ENCODE results near the gene ITGA11. TPM values are rescaled to one million over a fixed set of nuclear protein-coding genes. Genes with fewer than 3 reads are reported as not detected.

The ITGA11 gene
- total RNA-seq, 1 donor, result 567 TPM

DNA sequence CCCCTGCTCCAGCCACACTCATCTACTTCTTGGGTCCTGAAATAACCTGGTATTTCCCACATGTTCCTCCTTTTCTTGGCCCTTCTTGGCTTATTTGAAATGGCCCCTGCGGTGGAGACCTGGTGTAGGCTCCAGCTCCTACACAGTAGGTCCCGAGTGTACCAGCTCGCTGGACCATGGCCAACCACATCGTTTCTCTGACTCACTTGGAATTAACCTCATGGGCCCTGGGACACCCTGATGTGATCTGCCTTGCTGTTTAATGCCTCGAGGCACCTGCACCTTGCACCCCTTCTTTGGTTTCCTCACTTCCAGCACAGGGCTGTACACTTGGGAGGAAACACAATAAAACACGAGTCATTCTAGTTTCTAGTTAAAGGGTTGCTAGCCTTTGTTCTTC is 94.1 kb downstream of the ITGA11 start:
- H3K4me2 ChIP-seq (ENCODE audit: insufficient read depth, low read length), result no peak overlapping the region
- peaks cover 8% of the 10 kb centered on the region for H4K20me1 ChIP-seq (ENCODE audit: insufficient read depth, low read length)
- H3K4me3 ChIP-seq (ENCODE audit: insufficient read depth, low read length), result no peak overlapping the region
- peak overlapping the region; percentile 39 for H3K27ac ChIP-seq (ENCODE audit: low read depth, low read length)
- no peaks in the 10 kb centered on the region for H3K27me3 ChIP-seq (ENCODE audit: insufficient read depth, low read length)
- no peaks in the 10 kb centered on the region for H3K9me3 ChIP-seq (ENCODE audit: low read depth, low read length)
- no peaks in the 10 kb centered on the region for H3K79me2 ChIP-seq (ENCODE audit: insufficient read depth, low read length)
- H2AFZ ChIP-seq (ENCODE audit: low read length), result no peak overlapping the region
- H3K4me1 ChIP-seq (ENCODE audit: insufficient read depth, low read length), result peaks cover 53% of the 10 kb centered on the region
- H3K36me3 ChIP-seq (ENCODE audit: insufficient read depth, low read length), result peaks cover 81% of the 10 kb centered on the region
- TF ChIP-seq CTCF (IDR thresholded peaks at IDR 0.05; ENCODE audit: extremely low read depth, low read depth, low read length), result no peak
- no peak for DNase-seq (ENCODE audit: insufficient read length, low spot score, missing footprints)

DNA sequence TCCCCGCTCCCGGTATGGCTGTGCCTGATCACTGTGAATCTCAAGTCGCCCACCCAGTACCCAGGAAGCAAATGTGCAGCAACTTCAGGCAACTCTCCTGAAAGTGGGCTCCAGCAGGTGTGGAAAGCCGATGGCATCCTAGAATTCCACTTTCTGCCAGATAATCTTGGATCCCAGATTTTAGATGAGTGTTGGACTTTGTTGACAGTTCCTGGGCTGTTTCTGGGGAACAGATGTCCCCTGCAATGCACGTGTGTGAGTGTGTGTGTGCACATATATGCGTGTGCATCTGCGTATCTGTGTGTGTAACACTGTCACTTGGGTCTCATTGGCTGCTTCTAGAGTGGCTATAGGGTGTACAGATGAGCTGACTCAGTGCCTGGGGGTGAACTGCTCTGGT is 95.4 kb downstream of the ITGA11 start:
- H3K27me3 ChIP-seq (ENCODE audit: insufficient read depth, low read length), result no peaks in the 10 kb centered on the region
- no peaks in the 10 kb centered on the region for H3K79me2 ChIP-seq (ENCODE audit: insufficient read depth, low read length)
- TF ChIP-seq CTCF (IDR thresholded peaks at IDR 0.05; ENCODE audit: extremely low read depth, low read depth, low read length), result no peak
- H3K36me3 ChIP-seq (ENCODE audit: insufficient read depth, low read length), result peaks cover 81% of the 10 kb centered on the region
- no peaks in the 10 kb centered on the region for H3K9me3 ChIP-seq (ENCODE audit: low read depth, low read length)
- H3K27ac ChIP-seq (ENCODE audit: low read depth, low read length), result no peak overlapping the region
- DNase-seq (ENCODE audit: insufficient read length, low spot score, missing footprints), result no peak
- peaks cover 46% of the 10 kb centered on the region for H3K4me1 ChIP-seq (ENCODE audit: insufficient read depth, low read length)
- H3K4me2 ChIP-seq (ENCODE audit: insufficient read depth, low read length), result no peak overlapping the region
- H3K4me3 ChIP-seq (ENCODE audit: insufficient read depth, low read length), result no peak overlapping the region
- H4K20me1 ChIP-seq (ENCODE audit: insufficient read depth, low read length), result peaks cover 2% of the 10 kb centered on the region
- H2AFZ ChIP-seq (ENCODE audit: low read length), result no peak overlapping the region

GRCh38 chr15:68335655-68336054 is 96.3 kb downstream of the ITGA11 start:
- Histone ChIP-seq H3K9me3 (ENCODE audit: low read depth, low read length) (no peaks in the 10 kb centered on the region), H3K79me2 (ENCODE audit: insufficient read depth, low read length) (no peaks in the 10 kb centered on the region), H3K36me3 (ENCODE audit: insufficient read depth, low read length) (peaks cover 81% of the 10 kb centered on the region), H3K27ac (ENCODE audit: low read depth, low read length) (peak overlapping the region; percentile 85), H3K4me1 (ENCODE audit: insufficient read depth, low read length) (peaks cover 40% of the 10 kb centered on the region), H3K4me3 (ENCODE audit: insufficient read depth, low read length) (no peak overlapping the region), H3K4me2 (ENCODE audit: insufficient read depth, low read length) (no peak overlapping the region), H2AFZ (ENCODE audit: low read length) (no peak overlapping the region), H4K20me1 (ENCODE audit: insufficient read depth, low read length) (peaks cover 2% of the 10 kb centered on the region), H3K27me3 (ENCODE audit: insufficient read depth, low read length) (no peaks in the 10 kb centered on the region)
- TF ChIP-seq CTCF (IDR thresholded peaks at IDR 0.05; ENCODE audit: extremely low read depth, low read depth, low read length), result no peak
- DNase-seq (ENCODE audit: insufficient read length, low spot score, missing footprints), result no peak

DNA sequence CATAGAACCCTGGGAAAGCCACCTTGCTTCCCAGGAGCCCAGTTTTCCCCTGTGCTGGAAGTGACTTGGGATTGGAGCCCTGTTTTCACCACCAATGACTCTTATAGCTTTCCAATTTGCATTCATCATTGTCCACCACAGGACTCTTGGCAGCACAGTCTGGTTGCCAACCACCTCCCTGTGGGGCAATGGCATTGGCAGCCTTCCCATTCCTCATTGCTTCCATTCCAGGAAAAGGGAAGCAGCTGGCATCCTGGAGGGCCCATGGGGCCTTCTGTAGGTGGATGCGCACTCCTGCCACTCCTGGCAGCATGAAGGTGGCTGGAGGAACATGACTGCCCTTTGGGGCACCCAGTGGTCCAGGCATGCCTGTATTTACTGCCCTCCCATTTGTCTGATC is 96.7 kb downstream of the ITGA11 start:
- Histone ChIP-seq H4K20me1 (ENCODE audit: insufficient read depth, low read length) (peaks cover 2% of the 10 kb centered on the region), H3K4me2 (ENCODE audit: insufficient read depth, low read length) (peak overlapping the region; percentile 72), H2AFZ (ENCODE audit: low read length) (no peak overlapping the region), H3K4me3 (ENCODE audit: insufficient read depth, low read length) (no peak overlapping the region), H3K27ac (ENCODE audit: low read depth, low read length) (peak overlapping the region; percentile 85), H3K4me1 (ENCODE audit: insufficient read depth, low read length) (peaks cover 40% of the 10 kb centered on the region), H3K27me3 (ENCODE audit: insufficient read depth, low read length) (no peaks in the 10 kb centered on the region), H3K9me3 (ENCODE audit: low read depth, low read length) (no peaks in the 10 kb centered on the region), H3K79me2 (ENCODE audit: insufficient read depth, low read length) (no peaks in the 10 kb centered on the region), H3K36me3 (ENCODE audit: insufficient read depth, low read length) (peaks cover 82% of the 10 kb centered on the region)
- no peak for DNase-seq (ENCODE audit: insufficient read length, low spot score, missing footprints)
- TF ChIP-seq CTCF (IDR thresholded peaks at IDR 0.05; ENCODE audit: extremely low read depth, low read depth, low read length), result no peak

All from osteoblast (primary cell).